ENCODE data around the gene CD244.
"Not testable (repeated sequence)": the region's sequence is repeated elsewhere in the genome, so short reads cannot be mapped to it uniquely, and the experiment has no call there.

CD244 gene

GRCh38 chr1:160862203-160863060 lies at the start of gene CD244:
Gene CD244 (minus strand): TSS chr1:160862887. CDS start chr1:160862677, 210 bp downstream.
- DNase-seq, result no peak

DNA sequence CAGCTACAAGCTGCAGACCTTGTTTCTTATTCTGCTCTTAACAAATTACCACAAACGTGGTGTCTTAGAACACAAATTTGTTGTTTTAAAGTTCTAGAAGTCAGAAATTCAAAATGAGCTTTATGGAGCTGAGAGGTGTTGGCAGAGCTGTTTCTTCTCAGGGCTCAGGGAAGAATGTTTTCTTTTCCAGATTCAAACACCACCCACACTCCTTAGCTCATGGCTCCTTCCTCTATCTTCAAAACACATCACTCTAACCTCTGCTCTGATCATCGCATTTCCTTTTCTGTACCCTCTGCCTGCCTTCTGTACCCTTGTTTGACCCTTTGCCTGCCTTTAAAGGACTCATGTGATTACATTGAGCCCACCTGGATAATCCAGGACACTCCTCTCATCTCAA lies 49.2 kb upstream of the CD244 start:
- no peak for DNase-seq

GRCh38 chr1:160911441-160911840 lies 48.8 kb upstream of the CD244 start:
- DNase-seq, result no peak

- no peak for DNase-seq
Observed at GRCh38 chr1:160910170-160910750, 47.6 kb upstream of the CD244 start.

DNA sequence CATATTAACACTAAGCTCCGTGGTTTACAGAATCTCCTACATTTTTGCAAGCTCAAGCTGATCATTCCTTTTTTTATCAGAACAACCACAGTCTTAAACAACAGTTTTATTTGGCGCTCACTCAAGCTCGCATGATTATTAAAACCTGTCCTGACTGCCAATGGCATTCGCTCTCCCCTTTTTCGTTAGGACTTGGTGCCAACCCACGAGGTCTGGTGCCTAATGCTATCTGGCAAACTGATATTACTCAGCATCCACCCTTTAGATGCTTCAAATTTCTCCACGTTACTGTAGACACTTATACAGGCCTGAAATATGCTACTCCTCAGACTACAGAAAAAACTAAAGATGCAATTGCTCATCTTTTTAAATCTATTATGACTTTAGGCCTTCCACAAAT lies 45.3 kb upstream of the CD244 start:
- no peak for DNase-seq

- no peak for DNase-seq
Observed at GRCh38 chr1:160905617-160905989, 42.9 kb upstream of the CD244 start.

- peak; percentile 9 for DNase-seq
Observed at GRCh38 chr1:160904783-160905616, 42.3 kb upstream of the CD244 start.

DNA sequence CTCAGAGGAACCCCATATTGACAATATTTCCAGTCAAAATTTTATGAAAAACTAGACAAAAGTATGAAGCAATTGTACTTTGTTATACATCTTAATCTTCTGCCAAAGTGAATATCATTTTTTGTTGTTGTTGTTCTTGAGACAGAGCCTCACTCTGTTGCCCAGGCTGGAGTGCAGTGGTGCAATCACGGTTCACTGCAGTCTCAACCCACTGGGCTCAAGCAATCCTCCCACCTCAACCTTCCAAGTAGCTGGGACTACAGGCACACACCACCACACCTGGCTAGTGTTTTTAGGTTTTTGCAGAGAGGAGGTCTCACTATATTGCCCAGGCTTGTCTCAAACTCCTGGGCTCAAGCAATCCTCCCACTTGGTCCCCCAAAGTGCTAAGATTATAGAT lies 39.6 kb upstream of the CD244 start:
- DNase-seq, result not testable (repeated sequence)

DNA sequence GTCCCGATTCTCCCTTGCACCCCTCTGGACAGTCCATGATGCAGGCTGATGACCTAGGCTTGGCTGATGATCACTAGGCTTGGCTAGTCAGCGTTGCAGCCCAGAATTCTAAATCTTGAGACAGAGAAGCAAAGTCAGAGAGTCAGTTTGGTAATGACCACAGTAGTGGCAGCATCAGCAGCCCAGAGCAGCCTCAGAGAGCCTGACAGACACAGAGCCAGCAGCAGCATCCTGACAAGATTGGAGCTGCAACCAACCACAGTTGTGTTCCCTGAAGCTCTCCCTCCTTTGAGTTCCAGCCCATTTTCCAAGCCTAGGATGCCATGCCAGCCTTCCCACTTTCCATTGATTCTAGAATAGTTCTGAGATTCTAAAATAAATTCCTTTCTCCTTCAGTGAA lies 39.1 kb upstream of the CD244 start:
- no peak for DNase-seq

GRCh38 chr1:160900683-160901082 lies 38.0 kb upstream of the CD244 start:
- DNase-seq, result not testable (repeated sequence)

DNA sequence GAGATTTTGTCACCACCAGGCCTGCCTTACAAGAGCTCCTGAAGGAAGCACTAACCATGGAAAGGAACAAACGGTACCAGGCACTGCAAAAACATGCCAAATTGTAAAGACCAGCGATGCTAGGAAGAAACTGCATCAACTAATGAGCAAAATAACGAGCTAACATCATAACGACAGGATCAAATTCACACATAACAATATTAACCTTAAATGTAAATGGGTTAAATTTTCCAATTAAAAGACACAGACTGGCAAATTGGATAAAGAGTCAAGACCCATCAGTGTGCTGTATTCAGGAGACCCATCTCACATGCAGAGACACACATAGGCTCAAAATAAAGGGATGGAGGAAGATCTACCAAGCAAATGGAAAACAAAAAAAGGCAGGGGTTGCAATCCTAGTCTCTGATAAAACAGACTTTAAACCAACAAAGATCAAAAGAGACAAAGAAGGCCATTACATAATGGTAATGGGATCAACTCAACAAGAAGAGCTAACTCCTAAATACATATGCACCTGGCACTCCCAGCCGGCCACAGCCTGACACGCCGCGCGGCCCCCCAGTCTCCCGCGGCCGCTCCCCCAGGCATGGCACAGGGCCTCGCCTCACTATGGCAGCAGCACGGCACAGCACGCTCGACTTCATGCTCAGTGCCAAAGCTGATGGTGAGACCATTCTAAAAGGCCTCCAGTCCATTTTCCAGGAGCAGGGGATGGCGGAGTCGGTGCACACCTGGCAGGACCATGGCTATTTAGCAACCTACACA lies 31.9 kb upstream of the CD244 start:
- DNase-seq, result not testable (repeated sequence)

DNA sequence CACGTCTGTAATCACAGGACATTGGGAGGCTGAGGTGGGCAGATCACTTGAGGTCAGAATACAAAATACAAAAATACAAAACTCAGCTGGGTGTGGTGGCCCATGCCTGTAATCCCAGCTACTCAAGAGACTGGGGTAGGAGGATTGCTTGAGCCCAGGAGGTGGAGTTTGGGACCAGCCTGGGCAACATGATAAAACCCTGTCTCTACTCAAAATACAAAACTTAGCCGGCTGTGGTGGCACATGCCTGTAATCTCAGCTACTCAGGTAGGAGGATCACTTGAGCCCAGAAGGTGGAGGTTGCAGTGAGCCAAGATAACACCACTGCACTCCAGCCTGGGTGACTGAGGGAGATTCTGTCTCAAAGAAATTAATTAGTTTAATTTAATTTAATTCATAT lies 28.8 kb upstream of the CD244 start:
- no peak for DNase-seq

- DNase-seq, result no peak
Observed at GRCh38 chr1:160888926-160889325, 26.2 kb upstream of the CD244 start.

- DNase-seq, result no peak
Observed at GRCh38 chr1:160887071-160887470, 24.4 kb upstream of the CD244 start.

GRCh38 chr1:160885042-160885441 lies 22.4 kb upstream of the CD244 start, which contains the start of gene ITLN1:
Gene ITLN1 (minus strand): TSS chr1:160885180. CDS start chr1:160884877, 303 bp downstream.
- DNase-seq, result no peak

DNA sequence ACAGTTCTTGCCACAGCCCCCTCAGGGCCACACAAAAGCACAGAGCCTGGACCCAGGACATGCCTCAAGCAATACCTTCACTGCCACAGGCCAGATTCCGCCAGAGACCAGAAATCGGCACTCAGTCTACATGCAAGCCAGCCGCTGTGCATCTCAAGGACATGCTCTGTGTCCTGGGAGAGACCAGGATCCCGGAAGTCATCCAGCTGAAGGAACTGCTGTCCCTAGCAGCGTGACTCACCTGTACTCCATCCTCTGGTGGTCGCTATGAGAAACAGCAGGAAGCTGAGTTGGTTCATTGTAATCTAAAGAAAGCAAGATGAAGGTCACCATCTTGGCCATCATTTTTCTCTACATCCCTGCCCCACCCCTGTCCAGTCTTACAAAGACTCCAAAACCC lies 21.9 kb upstream of the CD244 start:
- DNase-seq, result no peak

DNA sequence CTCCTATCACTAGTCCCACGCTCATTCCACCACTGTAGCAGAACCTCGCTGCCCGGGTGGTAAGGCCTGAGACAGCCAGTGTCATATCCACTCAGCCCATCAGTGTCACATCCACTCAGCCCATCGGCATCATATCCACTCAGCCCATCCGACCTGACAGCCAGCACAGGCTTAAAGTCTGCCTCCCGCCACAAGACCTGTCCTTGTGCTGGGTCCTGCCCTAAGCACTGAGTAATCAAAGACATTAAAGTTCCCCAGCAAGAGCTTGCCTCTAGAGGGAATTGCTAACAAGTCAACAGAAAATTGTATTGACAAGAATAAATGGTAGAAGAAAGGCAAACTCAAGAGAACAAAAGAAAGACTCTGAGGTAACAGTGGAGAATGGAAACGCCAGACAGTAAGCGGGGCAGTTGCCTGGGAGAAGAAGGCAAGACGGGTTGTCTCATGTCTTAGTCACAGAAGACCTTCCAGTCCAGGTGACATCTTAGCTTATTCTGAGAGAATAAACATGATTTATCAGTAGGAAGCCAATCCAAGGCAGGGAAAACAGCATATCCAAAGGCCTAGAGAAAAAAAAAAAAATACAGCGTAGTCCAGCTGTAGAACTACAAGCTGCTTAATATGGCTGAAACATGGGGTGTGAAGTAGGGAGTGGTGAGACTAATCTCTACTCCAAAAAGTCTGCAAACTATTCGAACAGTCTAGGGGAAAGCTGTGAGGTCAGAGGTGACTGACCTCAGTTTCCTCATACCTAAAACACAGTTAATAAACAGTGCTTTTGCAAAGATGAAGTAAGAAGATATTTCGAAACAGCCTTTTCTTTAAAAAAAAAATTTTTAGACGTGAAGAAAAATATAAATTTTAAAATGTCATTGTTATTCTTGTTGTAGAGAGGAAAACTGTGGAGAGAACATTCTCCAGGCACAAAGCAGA lies 21.2 kb upstream of the CD244 start:
- no peak for DNase-seq

- DNase-seq, result no peak
Observed at GRCh38 chr1:160882582-160882981, 19.9 kb upstream of the CD244 start.

- not testable (repeated sequence) for DNase-seq
Observed at GRCh38 chr1:160881264-160881663, 18.6 kb upstream of the CD244 start.

- DNase-seq, result no peak
Observed at GRCh38 chr1:160880216-160880615, 17.5 kb upstream of the CD244 start.

- DNase-seq, result no peak
Observed at GRCh38 chr1:160879056-160879455, 16.4 kb upstream of the CD244 start.

DNA sequence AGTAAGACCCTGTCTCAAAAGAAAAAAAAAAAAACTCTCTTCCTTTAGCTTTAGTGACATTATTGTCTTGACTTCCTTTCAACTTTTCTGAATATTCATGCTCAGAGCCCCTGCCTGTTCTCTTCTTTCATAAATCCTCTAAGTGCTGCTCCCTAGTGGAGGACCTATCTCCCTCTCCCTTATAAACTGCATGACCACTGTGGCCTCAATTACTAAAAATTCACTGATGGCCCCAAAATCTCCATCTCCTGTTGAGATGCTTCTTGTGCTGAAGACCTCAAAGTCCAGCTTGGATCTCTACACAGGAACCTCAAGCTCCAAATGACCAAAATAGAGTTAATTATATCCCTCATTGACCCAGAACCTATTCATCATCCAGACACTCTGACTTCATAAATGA lies 14.5 kb upstream of the CD244 start:
- no peak for DNase-seq
